GM21786 (cell line): ENCODE results near the gene WNT9A.

ENCODE experiments used
- ATAC-seq: cut with Tn5 transposase; IDR thresholded peaks from one replicate; pipeline ENCODE4 v1.9.1; 2021; ENCODE audit not compliant: unreplicated experiment

Gene WNT9A

GRCh38 chr1:227942021-227942715 is 5.6 kb downstream of the WNT9A start:
- ATAC-seq: no peak

GRCh38 chr1:227941509-227942020 is 6.2 kb downstream of the WNT9A start:
- no peak for ATAC-seq

GRCh38 chr1:227940791-227941241 is 6.9 kb downstream of the WNT9A start:
- no peak for ATAC-seq

GRCh38 chr1:227939791-227940771 is 7.7 kb downstream of the WNT9A start:
- ATAC-seq: no peak

DNA sequence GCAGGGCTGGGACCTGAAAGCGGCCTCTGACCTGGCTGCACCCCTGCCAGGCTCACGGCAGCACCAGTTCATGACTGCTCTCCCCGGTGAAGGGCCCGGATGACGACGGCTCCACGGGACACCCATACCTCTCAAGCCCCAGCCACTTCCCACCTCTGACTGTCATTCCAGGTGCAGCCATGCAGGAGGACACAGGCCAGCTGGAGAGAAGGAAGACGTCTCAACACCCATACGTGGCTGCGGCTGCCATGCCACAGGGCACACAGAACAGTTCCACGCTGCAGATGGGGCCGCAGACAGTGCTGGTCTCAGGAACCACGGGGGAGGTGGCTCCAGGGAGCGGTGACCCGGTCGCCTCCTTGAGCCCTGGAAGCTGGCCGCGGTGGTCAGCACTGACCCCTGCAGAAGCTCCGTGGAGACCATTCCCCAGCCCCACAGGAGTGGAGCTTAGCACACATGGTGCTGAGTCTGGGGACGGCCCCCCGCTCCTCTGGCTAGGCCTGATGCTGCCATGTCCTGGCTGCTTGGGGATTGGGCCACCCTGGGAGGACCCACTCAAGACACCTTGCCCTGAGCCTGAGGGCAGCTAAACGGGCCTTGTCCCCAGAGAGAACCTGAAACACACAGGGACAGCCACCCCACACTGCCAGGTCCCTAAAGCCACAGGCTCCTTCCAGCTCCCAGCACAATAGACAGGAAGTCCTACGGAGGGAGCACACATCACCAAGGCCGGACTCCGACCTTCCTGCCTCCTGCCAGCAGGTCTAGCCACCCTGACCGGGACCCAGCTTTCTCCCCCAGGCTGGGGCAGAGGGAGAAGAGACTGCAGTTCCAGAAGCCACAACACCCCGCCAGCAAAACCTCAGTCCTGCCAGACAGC is 8.6 kb downstream of the WNT9A start:
- ATAC-seq: no peak

DNA sequence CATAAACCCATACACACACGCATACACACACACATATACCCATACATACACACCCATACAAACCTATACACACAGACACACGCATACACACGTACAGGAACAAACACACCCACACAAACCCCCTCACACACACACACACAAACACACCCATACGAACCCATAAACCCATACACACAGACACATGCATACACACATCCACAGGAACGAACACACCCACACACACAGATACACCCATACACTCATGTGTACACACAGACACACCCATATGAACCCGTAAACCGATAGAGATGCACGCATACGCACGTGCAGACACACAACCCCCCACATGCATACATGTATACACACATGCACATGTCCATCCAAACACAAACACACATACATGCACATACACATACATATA is 9.5 kb downstream of the WNT9A start:
- no peak for ATAC-seq

DNA sequence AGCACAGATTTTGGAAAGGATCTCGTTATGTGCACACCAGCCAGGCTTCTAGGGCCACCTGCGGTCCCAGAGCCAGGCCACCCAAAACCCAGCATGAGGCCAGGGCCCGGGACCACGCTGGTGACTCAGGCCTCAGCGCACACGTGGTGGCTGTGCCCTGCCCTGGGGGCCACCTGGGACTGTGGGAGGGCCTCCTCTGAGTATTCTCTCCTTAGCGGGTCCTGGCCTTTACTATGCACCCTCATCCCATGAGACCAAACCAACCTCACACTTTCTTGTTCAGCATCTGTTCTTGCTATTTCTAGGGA is 9.9 kb downstream of the WNT9A start:
- no peak for ATAC-seq

DNA sequence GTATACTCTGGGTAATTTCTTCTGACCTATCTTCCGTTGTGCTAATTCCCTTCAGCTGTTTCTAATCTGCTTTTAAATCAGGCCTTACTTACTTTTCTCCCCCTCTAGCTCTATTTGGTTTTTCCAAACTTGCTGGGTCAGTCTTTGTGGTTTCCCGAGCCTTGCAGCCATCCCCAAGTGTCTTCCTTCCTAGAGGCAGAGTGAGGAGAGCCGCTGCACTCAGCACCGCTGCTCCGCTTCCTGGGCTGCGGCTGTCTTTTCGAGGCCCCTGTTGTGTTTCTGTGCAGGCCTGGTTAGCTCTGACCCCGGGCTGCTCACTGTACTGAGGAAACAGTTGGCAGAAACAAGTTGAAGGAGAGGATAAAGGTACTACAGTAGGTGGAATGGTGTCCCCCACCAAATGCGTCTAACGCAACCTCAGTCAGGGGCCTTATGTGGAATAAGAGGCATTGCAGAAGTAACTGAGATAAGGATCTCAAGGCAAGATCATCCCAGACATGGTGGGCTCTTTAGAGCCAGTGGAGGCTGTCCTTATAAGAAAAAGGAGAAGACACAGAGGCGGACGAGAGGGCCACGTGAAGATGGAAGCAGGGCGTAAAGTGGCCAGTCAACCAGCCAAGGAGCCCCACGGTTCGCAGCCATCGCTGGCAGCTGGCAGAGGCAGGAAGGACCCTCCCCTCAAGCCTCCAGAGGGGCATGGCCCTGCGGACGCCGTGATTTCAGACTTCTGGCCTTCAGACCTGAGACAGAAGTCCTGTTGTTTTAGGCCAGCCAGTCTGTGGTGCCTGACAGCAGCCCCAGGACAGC is 10.5 kb downstream of the WNT9A start:
- no peak for ATAC-seq

GRCh38 chr1:227935826-227936225 is 11.9 kb downstream of the WNT9A start:
- no peak for ATAC-seq

GRCh38 chr1:227934476-227935313 is 13.0 kb downstream of the WNT9A start:
- no peak for ATAC-seq

DNA sequence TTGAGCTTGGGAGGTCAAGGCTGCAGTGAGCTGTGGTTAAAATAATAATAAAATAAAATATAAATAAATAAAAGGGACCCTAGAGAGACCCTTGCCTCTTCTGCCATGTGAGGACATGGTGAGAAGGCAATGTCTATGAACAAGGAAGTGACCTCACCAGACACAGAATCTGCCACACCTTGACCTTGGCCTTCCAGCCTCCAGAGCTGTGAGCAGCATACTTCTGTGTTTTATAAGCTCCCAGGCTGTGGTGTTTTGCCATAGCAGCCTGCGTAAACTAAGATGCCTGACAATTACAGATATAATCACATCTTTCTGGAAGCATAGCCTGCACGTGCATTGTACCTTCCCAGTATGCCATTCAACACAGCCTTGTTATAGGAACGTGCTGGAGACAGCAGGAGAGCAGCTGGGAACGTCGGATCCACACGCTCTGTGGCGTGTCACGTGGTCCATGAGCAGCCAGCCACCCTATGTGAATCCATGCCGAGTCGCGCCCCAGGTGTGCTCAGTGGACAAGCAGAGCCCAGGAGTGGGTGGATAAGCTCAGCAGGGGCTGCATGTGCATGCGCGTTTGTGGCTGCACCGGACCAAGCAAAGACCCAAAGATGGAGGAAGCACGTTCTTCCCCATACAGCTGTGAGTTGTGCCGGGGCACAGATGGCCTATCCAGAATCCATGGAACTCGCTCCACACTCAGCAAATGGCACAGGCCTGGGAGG is 17.8 kb downstream of the WNT9A start:
- no peak for ATAC-seq

- no peak for ATAC-seq
Observed at GRCh38 chr1:227928811-227929375, 18.8 kb downstream of the WNT9A start.

DNA sequence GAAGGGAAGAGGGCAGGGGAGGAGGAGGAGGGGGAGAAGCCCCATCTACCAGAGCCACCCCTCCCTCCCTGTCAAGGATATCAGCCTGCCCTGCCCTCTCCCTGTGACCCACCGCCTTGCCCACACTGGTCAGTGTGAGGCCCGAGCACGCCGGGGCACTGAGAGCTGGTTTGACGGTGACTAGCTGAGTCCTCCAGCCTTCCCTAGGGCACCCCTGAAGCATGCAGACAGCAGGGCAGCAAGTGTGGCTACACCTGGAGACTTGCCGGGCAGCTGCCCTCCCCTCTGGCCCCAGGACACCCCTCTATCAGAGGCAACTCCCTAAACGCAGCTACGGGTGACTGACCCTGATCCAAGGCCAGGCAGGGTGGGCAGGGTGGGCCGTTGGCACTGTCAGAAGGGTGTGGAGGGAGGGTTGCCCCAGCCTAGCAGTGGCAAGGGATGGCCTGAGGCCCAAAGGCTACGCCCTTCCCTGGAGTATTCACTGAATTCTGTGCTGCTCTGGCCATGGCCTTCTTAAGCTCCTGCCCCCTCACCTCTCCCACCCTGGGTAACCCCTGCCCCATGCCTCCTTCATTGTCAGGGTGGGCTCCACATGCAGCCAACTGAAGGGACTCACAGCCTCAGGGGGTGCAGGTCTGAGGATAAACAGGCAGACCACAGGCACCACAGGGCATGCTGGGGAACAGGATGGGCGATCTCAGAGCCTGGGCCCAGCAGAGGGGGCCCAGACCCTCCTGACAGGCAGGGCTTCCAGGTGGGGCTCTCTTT is 19.6 kb downstream of the WNT9A start:
- ATAC-seq: no peak

DNA sequence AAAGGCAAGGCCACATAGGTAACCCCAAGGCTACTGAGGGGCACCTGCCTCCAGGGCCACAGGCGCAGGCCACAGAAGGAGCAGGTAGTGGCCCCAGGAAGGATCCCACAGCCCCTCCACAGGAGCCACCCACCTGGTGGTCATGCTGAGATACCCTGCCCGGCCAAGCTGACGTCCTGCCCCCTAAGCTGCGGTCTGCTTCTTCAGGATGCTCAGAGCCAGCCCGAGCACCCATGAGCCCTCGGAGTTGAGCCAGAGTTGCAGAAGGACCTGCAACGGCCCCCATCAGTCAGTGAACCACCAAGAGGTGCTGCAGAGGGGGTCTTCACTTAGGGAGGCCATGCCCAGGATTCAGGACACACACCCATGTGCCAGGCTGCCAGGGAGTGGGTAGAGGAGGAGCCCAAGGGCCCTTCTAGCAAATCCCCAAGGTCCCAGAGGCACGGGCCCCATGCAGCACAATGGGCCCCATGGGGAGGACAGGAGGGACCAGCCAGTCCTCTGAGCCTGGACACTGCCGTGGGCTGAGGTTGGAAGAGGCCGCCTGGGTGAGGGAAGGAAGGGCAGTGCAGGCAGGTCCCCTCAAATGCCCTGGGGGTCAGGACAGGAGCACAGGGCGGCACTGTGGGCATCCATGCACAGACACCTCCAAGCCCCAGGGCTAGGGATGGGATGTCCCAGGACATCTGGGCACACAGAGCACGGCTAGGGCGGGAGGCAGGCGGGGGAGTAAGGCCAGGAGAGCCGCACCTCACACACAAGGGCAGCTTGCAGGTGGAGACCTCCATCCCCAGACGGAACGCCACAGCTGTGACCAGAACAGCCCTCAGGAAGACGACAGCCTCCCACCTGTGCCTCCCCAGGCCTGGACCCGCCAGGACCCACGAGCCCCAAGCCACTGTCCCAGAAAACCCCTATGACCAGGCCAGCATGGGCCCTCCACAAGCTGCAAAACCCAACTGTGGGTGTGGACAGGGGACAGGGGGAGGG is 20.5 kb downstream of the WNT9A start:
- ATAC-seq: no peak

DNA sequence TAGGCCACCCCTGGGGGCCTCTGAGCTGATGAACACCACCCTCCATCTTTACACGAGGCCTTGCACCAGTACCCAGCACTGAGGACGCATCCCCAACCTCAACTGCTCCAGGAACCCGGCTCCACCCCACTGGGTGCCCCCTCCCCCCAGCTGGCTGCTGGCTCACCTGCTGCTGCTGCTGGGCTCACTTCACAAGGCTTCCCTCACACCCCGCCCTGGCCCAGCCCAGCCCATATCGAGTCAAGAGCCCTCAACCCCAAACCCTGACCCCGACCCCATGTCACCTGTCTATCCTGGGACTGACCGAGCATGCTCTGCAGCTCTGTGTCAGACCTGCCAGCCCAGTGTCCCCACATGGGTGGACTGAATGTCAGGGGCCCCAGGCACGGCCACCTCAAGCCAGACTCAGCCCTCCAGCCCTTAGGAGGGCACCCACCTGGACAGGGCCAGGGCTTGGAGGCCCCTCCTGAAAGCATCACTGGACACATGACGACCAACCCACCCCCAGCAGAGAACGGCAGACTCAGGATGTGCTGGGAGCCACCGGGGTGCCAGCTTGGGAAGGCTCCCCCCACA is 21.4 kb downstream of the WNT9A start:
- no peak for ATAC-seq

DNA sequence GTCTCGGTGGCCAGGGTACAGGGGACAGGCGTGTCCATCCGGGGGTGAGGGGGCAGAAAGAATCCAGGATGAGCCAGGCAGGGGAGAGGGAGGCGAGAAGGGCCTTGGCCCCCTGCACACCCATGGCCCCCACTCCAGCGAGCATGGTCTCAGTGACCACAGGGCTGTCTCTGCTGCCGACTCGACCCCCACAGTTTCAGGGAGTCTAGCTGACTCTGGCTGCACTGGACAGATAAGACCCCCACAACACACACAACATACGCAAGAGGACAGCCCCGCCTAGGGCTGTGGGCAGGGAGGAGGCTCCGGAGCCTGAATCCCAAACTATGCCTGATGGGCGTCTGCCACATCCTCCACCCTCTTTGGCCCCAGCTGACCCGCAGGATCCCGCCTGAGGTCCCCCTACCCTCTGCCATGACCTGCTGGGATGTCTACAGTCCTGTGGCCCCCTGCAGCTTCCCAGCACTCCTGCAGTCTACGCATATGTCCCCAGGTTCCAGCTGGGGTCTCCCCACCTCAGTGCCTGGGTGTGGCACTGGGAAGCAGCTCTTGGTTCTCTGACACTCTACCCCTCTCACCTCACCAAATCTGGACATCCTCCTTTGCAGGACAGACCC is 22.0 kb downstream of the WNT9A start:
- no peak for ATAC-seq
